ENCODE data around the gene IPO11.

The IPO11 gene

GRCh38 chr5:62424763-62425162 lies 12.2 kb downstream of the IPO11 start:
- Mint-ChIP-seq H3K27ac (no peak overlapping the region), H3K4me3 (no peak overlapping the region), H3K9me3 (peaks cover 3% of the 10 kb centered on the region), H3K4me1 (no peaks in the 10 kb centered on the region), H3K36me3 (ENCODE audit: low read depth) (peaks cover 31% of the 10 kb centered on the region), H3K27me3 (ENCODE audit: low read depth, poor library complexity) (no peaks in the 10 kb centered on the region)
- DNase-seq = no peak
- no peak for TF ChIP-seq CTCF (IDR thresholded peaks at IDR 0.05)

GRCh38 chr5:62431735-62432620 lies 19.4 kb downstream of the IPO11 start:
- no peak for TF ChIP-seq CTCF (IDR thresholded peaks at IDR 0.05)
- H3K4me3 Mint-ChIP-seq = no peak overlapping the region
- peak overlapping the region; percentile 16 for H3K27ac Mint-ChIP-seq
- no peaks in the 10 kb centered on the region for H3K4me1 Mint-ChIP-seq
- DNase-seq = no peak
- H3K27me3 Mint-ChIP-seq (ENCODE audit: low read depth, poor library complexity) = no peaks in the 10 kb centered on the region
- H3K9me3 Mint-ChIP-seq = no peaks in the 10 kb centered on the region
- peaks cover 3% of the 10 kb centered on the region for H3K36me3 Mint-ChIP-seq (ENCODE audit: low read depth)

- H3K4me3 Mint-ChIP-seq = no peak overlapping the region
- no peaks in the 10 kb centered on the region for H3K27me3 Mint-ChIP-seq (ENCODE audit: low read depth, poor library complexity)
- H3K36me3 Mint-ChIP-seq (ENCODE audit: low read depth) = peaks cover 6% of the 10 kb centered on the region
- TF ChIP-seq CTCF (IDR thresholded peaks at IDR 0.05) = no peak
- H3K4me1 Mint-ChIP-seq = no peaks in the 10 kb centered on the region
- H3K9me3 Mint-ChIP-seq = no peaks in the 10 kb centered on the region
- no peak for DNase-seq
- peak overlapping the region; percentile 16 for H3K27ac Mint-ChIP-seq
Observed at GRCh38 chr5:62432621-62433064, 20.1 kb downstream of the IPO11 start.

GRCh38 chr5:62448528-62448927 lies 36.0 kb downstream of the IPO11 start:
- Mint-ChIP-seq H3K4me3 (no peak overlapping the region), H3K27ac (no peak overlapping the region), H3K36me3 (ENCODE audit: low read depth) (peaks cover 31% of the 10 kb centered on the region), H3K27me3 (ENCODE audit: low read depth, poor library complexity) (no peaks in the 10 kb centered on the region), H3K4me1 (no peaks in the 10 kb centered on the region), H3K9me3 (no peaks in the 10 kb centered on the region)
- no peak for TF ChIP-seq CTCF (IDR thresholded peaks at IDR 0.05)
- no peak for DNase-seq

GRCh38 chr5:62450259-62450658 lies 37.7 kb downstream of the IPO11 start:
- Mint-ChIP-seq H3K4me1 (no peaks in the 10 kb centered on the region), H3K27me3 (ENCODE audit: low read depth, poor library complexity) (no peaks in the 10 kb centered on the region), H3K9me3 (no peaks in the 10 kb centered on the region), H3K4me3 (no peak overlapping the region), H3K36me3 (ENCODE audit: low read depth) (peaks cover 38% of the 10 kb centered on the region), H3K27ac (no peak overlapping the region)
- DNase-seq = no peak
- no peak for TF ChIP-seq CTCF (IDR thresholded peaks at IDR 0.05)

- no peak overlapping the region for H3K27ac Mint-ChIP-seq
- H3K4me3 Mint-ChIP-seq = no peak overlapping the region
- H3K4me1 Mint-ChIP-seq = no peaks in the 10 kb centered on the region
- no peak for TF ChIP-seq CTCF (IDR thresholded peaks at IDR 0.05)
- H3K27me3 Mint-ChIP-seq (ENCODE audit: low read depth, poor library complexity) = no peaks in the 10 kb centered on the region
- no peaks in the 10 kb centered on the region for H3K9me3 Mint-ChIP-seq
- DNase-seq = no peak
- peaks cover 25% of the 10 kb centered on the region for H3K36me3 Mint-ChIP-seq (ENCODE audit: low read depth)
Observed at GRCh38 chr5:62457071-62457470, 44.5 kb downstream of the IPO11 start.

Measured in nephron progenitor cell (in vitro differentiated cells).